Ishikawa (cell line): Measurements from ENCODE around the gene RASA1.

Source experiments
- CEBPB ChIP-seq: IDR thresholded peaks from 2 replicates; pipeline ENCODE4 v1.6.1; 2012
- CREB1 ChIP-seq: IDR thresholded peaks from 2 replicates; pipeline ENCODE4 v1.6.1; 2012; ENCODE audit warnings: low read depth
- EGR1 ChIP-seq: IDR thresholded peaks from 2 replicates; pipeline ENCODE4 v1.6.1; 2012
- FOXM1 ChIP-seq: IDR thresholded peaks from 2 replicates; pipeline ENCODE4 v1.6.1; 2012; ENCODE audit warnings: low read depth, borderline replicate concordance
- MAX ChIP-seq: IDR thresholded peaks from 2 replicates; pipeline ENCODE4 v1.6.1; 2012
- NFIC ChIP-seq: IDR thresholded peaks from 2 replicates; pipeline ENCODE4 v1.6.1; 2012
- RAD21 ChIP-seq: IDR thresholded peaks from 2 replicates; pipeline ENCODE4 v1.6.1; 2012; ENCODE audit warnings: low read depth
- REST ChIP-seq: IDR thresholded peaks from 2 replicates; pipeline ENCODE4 v1.6.1; 2012; ENCODE audit warnings: low read depth, mild to moderate bottlenecking
- TAF1 ChIP-seq: IDR thresholded peaks from 2 replicates; pipeline ENCODE4 v1.6.1; 2012; ENCODE audit warnings: low read depth, mild to moderate bottlenecking
- TCF12 ChIP-seq: IDR thresholded peaks from 2 replicates; pipeline ENCODE4 v1.6.1; 2012; ENCODE audit warnings: low read depth
- TEAD4 ChIP-seq: IDR thresholded peaks from 2 replicates; pipeline ENCODE4 v1.6.1; 2012
- USF1 ChIP-seq: IDR thresholded peaks from 2 replicates; pipeline ENCODE4 v1.6.1; 2012
- YY1 ChIP-seq: IDR thresholded peaks from 2 replicates; pipeline ENCODE4 v1.6.1; 2012; ENCODE audit warnings: low read depth
- ZBTB7A ChIP-seq: IDR thresholded peaks from 2 replicates; pipeline ENCODE4 v1.6.1; 2012; ENCODE audit warnings: low read depth

The RASA1 gene

GRCh38 chr5:87347272-87347671 is 79.6 kb downstream of the RASA1 start:
- no peak for TF ChIP-seq EGR1
- TF ChIP-seq TAF1: no peak
- TF ChIP-seq TEAD4: no peak
- TF ChIP-seq CEBPB: no peak
- no peak for TF ChIP-seq FOXM1
- TF ChIP-seq YY1: no peak
- no peak for TF ChIP-seq USF1
- no peak for TF ChIP-seq RAD21
- TF ChIP-seq CREB1: no peak
- TF ChIP-seq NFIC: no peak

GRCh38 chr5:87347841-87348240 is 80.2 kb downstream of the RASA1 start:
- TF ChIP-seq CREB1: no peak

- TF ChIP-seq REST: no peak
These were observed 86.8 kb downstream of the RASA1 start for GRCh38 chr5:87354496-87354895.

- TF ChIP-seq MAX (no peak), ZBTB7A (no peak), TEAD4 (no peak), REST (no peak), TAF1 (no peak), EGR1 (no peak), YY1 (no peak), FOXM1 (no peak), CREB1 (no peak), RAD21 (no peak), USF1 (no peak), TCF12 (no peak), CEBPB (no peak), NFIC (no peak)
These were observed 91.4 kb downstream of the RASA1 start for GRCh38 chr5:87359106-87359505.

- TF ChIP-seq TCF12 (no peak), REST (no peak), ZBTB7A (no peak), NFIC (no peak), CEBPB (no peak)
These were observed 92.4 kb downstream of the RASA1 start for GRCh38 chr5:87360132-87360531.

GRCh38 chr5:87361031-87361445 is 93.4 kb downstream of the RASA1 start:
- no peak for TF ChIP-seq NFIC
- no peak for TF ChIP-seq FOXM1
- TF ChIP-seq TEAD4: no peak
- no peak for TF ChIP-seq USF1
- TF ChIP-seq EGR1: no peak
- no peak for TF ChIP-seq CREB1
- TF ChIP-seq MAX: no peak
